ENCODE measurements around the gene C1QL3.

GRCh38 chr10:16559236-16559773, 37.6 kb upstream of the C1QL3 start:
- TF ChIP-seq, protein P1, sequence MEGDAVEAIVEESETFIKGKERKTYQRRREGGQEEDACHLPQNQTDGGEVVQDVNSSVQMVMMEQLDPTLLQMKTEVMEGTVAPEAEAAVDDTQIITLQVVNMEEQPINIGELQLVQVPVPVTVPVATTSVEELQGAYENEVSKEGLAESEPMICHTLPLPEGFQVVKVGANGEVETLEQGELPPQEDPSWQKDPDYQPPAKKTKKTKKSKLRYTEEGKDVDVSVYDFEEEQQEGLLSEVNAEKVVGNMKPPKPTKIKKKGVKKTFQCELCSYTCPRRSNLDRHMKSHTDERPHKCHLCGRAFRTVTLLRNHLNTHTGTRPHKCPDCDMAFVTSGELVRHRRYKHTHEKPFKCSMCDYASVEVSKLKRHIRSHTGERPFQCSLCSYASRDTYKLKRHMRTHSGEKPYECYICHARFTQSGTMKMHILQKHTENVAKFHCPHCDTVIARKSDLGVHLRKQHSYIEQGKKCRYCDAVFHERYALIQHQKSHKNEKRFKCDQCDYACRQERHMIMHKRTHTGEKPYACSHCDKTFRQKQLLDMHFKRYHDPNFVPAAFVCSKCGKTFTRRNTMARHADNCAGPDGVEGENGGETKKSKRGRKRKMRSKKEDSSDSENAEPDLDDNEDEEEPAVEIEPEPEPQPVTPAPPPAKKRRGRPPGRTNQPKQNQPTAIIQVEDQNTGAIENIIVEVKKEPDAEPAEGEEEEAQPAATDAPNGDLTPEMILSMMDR (IDR thresholded peaks at IDR 0.05; ENCODE audit: borderline replicate concordance, extremely low read depth, low read length, poor library complexity, severe bottlenecking), result no peak
- TF ChIP-seq EZH2 (IDR thresholded peaks at IDR 0.05; ENCODE audit: borderline replicate concordance, low read depth, low read length, severe bottlenecking), result no peak
